ENCODE measurements around the gene CCDC134. TPM values are rescaled to one million over a fixed set of nuclear protein-coding genes. Genes with fewer than 3 reads are reported as not detected.
"Not testable (repeated sequence)": the region's sequence is repeated elsewhere in the genome, so short reads cannot be mapped to it uniquely, and the experiment has no call there.

CCDC134 gene
- total and polyA plus RNA-seq, 2 donors from 2014 or later, result 5.0 to 12.2 TPM

- FAIRE-seq, result no peak
- TF ChIP-seq CTCF (IDR thresholded peaks at IDR 0.05; ENCODE audit: borderline replicate concordance, extremely low read depth, insufficient read depth), result no peak
Measured at GRCh38 chr22:41834005-41834944, 33.8 kb downstream of the CCDC134 start.

GRCh38 chr22:41835462-41835861 is 35.0 kb downstream of the CCDC134 start:
- H3K9ac ChIP-seq (ENCODE audit: low read length in 3 of 3); H3K4me3 ChIP-seq (ENCODE audit: low read length in 3 of 3); DNase-seq; H3K27ac ChIP-seq (ENCODE audit: low read depth in 2 of 2, low read length in 2 of 2); intact Hi-C loops (cut with DNase I); H3K9me3 ChIP-seq (ENCODE audit: control insufficient read depth in 2 of 3, insufficient read depth in 1 of 3, low read length in 3 of 3); FAIRE-seq; H3K36me3 ChIP-seq (ENCODE audit: control insufficient read depth in 2 of 3, insufficient read depth in 3 of 3, low read length in 3 of 3); H3K27me3 ChIP-seq (ENCODE audit: control insufficient read depth, insufficient read depth, low read length): not testable (repeated sequence)
- H3K4me1 ChIP-seq (ENCODE audit: control insufficient read depth in 2 of 3, insufficient read depth in 2 of 3, low read depth in 1 of 3, low read length in 3 of 3), result peaks cover 0 to 10% (median 0%) of the 10 kb centered on the region in 3 donors

More at GRCh38 chr22:41834005-41834944, 33.8 kb downstream of the CCDC134 start:
- Histone ChIP-seq H3K27me3 (ENCODE audit: control insufficient read depth, insufficient read depth, low read length) (no peaks in the 10 kb centered on the region), H3K4me1 (ENCODE audit: control insufficient read depth in 2 of 3, insufficient read depth in 2 of 3, low read depth in 1 of 3, low read length in 3 of 3) (peaks cover 0 to 10% (median 0%) of the 10 kb centered on the region in 3 donors), H3K4me3 (ENCODE audit: low read length in 3 of 3) (peak overlapping the region; percentile 59 to 80 (median 68)), H3K9ac (ENCODE audit: low read length in 3 of 3) (peak overlapping the region; percentile 31 to 84 (median 54)), H3K36me3 (ENCODE audit: control insufficient read depth in 2 of 3, insufficient read depth in 3 of 3, low read length in 3 of 3) (peaks cover 0 to 3% (median 0%) of the 10 kb centered on the region in 3 donors), H3K9me3 (ENCODE audit: control insufficient read depth in 2 of 3, insufficient read depth in 1 of 3, low read length in 3 of 3) (no peaks in the 10 kb centered on the region), H3K27ac (ENCODE audit: low read depth in 2 of 2, low read length in 2 of 2) (peak overlapping the region; percentile 95 to 98)
- no peak for DNase-seq
- intact Hi-C loops (cut with DNase I), result no loop called here

GRCh38 chr22:41836551-41836950 is 36.1 kb downstream of the CCDC134 start:
- no peak overlapping the region for H3K27ac ChIP-seq (ENCODE audit: low read depth in 2 of 2, low read length in 2 of 2)
- H3K4me1 ChIP-seq (ENCODE audit: control insufficient read depth in 2 of 3, insufficient read depth in 2 of 3, low read depth in 1 of 3, low read length in 3 of 3), result peaks cover 0 to 10% (median 5%) of the 10 kb centered on the region in 3 donors
- no peak for FAIRE-seq

More at GRCh38 chr22:41836551-41836950, 36.1 kb downstream of the CCDC134 start:
- intact Hi-C loops (cut with DNase I), result no loop called here
- no peak for TF ChIP-seq CTCF (IDR thresholded peaks at IDR 0.05; ENCODE audit: borderline replicate concordance, extremely low read depth, insufficient read depth)
- peaks cover 0 to 3% (median 2%) of the 10 kb centered on the region in 3 donors for H3K36me3 ChIP-seq (ENCODE audit: control insufficient read depth in 2 of 3, insufficient read depth in 3 of 3, low read length in 3 of 3)
- H3K9me3 ChIP-seq (ENCODE audit: control insufficient read depth in 2 of 3, insufficient read depth in 1 of 3, low read length in 3 of 3), result no peaks in the 10 kb centered on the region
- no peak overlapping the region for H3K9ac ChIP-seq (ENCODE audit: low read length in 3 of 3)
- H3K27me3 ChIP-seq (ENCODE audit: control insufficient read depth, insufficient read depth, low read length), result no peaks in the 10 kb centered on the region
- no peak overlapping the region for H3K4me3 ChIP-seq (ENCODE audit: low read length in 3 of 3)
- no peak for DNase-seq
